ENCODE results near the gene CLTCL1.
"Not testable (repeated sequence)": the region's sequence is repeated elsewhere in the genome, so short reads cannot be mapped to it uniquely, and the experiment has no call there.

Gene CLTCL1

GRCh38 chr22:19216579-19216978 is 74.9 kb downstream of the CLTCL1 start:
- DNase-seq: no peak

- no peak for DNase-seq
Observed at GRCh38 chr22:19215360-19215759, 76.2 kb downstream of the CLTCL1 start.

- DNase-seq: no peak
Observed at GRCh38 chr22:19214078-19214473, 77.4 kb downstream of the CLTCL1 start.

- DNase-seq: no peak
Observed at GRCh38 chr22:19213442-19214077, 78.0 kb downstream of the CLTCL1 start.

GRCh38 chr22:19213001-19213400 is 78.5 kb downstream of the CLTCL1 start:
- no peak for DNase-seq

GRCh38 chr22:19212302-19212870 is 79.1 kb downstream of the CLTCL1 start:
- DNase-seq: no peak

- DNase-seq: no peak
Observed at GRCh38 chr22:19210188-19210587, 81.3 kb downstream of the CLTCL1 start.

- no peak for DNase-seq
Observed at GRCh38 chr22:19208287-19208847, 83.2 kb downstream of the CLTCL1 start.

- DNase-seq: no peak
Observed at GRCh38 chr22:19207884-19208283, 83.6 kb downstream of the CLTCL1 start.

GRCh38 chr22:19207401-19207808 is 84.1 kb downstream of the CLTCL1 start:
- no peak for DNase-seq

- no peak for DNase-seq
Observed at GRCh38 chr22:19206287-19206686, 85.2 kb downstream of the CLTCL1 start.

- no peak for DNase-seq
Observed at GRCh38 chr22:19204640-19205039, 86.9 kb downstream of the CLTCL1 start.

GRCh38 chr22:19203834-19204233 is 87.7 kb downstream of the CLTCL1 start:
- no peak for DNase-seq

GRCh38 chr22:19202799-19203186 is 88.7 kb downstream of the CLTCL1 start:
- DNase-seq: not testable (repeated sequence)

- DNase-seq: no peak
Observed at GRCh38 chr22:19201869-19202798, 89.4 kb downstream of the CLTCL1 start.

- no peak for DNase-seq
Observed at GRCh38 chr22:19201130-19201868, 90.2 kb downstream of the CLTCL1 start.

GRCh38 chr22:19199479-19199878 is 92.0 kb downstream of the CLTCL1 start:
- DNase-seq: no peak

- DNase-seq: no peak
Observed at GRCh38 chr22:19197997-19198865, 93.3 kb downstream of the CLTCL1 start.

- DNase-seq: no peak
Observed at GRCh38 chr22:19196841-19197612, 94.5 kb downstream of the CLTCL1 start.

GRCh38 chr22:19195796-19196731 is 95.5 kb downstream of the CLTCL1 start:
- DNase-seq: no peak

All from T-helper 9 cell (primary cell).